Sigmoid colon (tissue), 7 donors: ENCODE data around the gene ANKRD53. TPM values are rescaled to one million over a fixed set of nuclear protein-coding genes. Genes with fewer than 3 reads are reported as not detected.
A peak's percentile ranks its signal among the peaks of the same experiment; 100 is the strongest.

Source experiments
- DNase-seq: peaks from one replicate; pipeline ENCODE4 v3.0.0-alpha.2; 2019
- H3K27ac ChIP-seq, 4 donors: fragments of 200-600 bp; sonication (generic); one replicate each; pipeline ENCODE4 v1.5.1; 2016 to 2019; ENCODE audit warnings: mild to moderate bottlenecking in 1 of 4
- H3K27me3 ChIP-seq, 3 donors: fragments of 200-600 bp; sonication (generic); one replicate each; pipeline ENCODE4 v1.5.1; 2019; ENCODE audit warnings: mild to moderate bottlenecking in 1 of 3
- H3K36me3 ChIP-seq, 4 donors: fragments of 200-600 bp; sonication (generic); one replicate each; pipeline ENCODE4 v1.5.1; 2016 to 2019
- H3K4me1 ChIP-seq, 4 donors: fragments of 200-600 bp; sonication (generic); one replicate each; pipeline ENCODE4 v1.5.1; 2017 to 2019
- H3K4me3 ChIP-seq, 4 donors: fragments of 200-600 bp; sonication (generic); one replicate each; pipeline ENCODE4 v1.5.1; 2017 to 2019; ENCODE audit warnings: mild to moderate bottlenecking in 2 of 4, moderate library complexity in 1 of 4
- H3K9me3 ChIP-seq, 4 donors: fragments of 200-600 bp in 3 of 4; sonication (generic) in 3 of 4; one replicate each; pipeline versions ENCODE4 v1.5.1 to v1.6.1; 2013 to 2019
- CTCF ChIP-seq, 4 experiments: fragments of 450-650 bp in 3 of 4; fragments of 200-600 bp in 1 of 4; IDR thresholded peaks; one replicate each; pipeline ENCODE4 v1.5.1; 2016 to 2019; ENCODE audit warnings: antibody characterized with exemption in 4 of 4, mild to moderate bottlenecking in 3 of 4, moderate library complexity in 2 of 4
- EP300 ChIP-seq, 4 donors: sonication (generic); formaldehyde crosslinking; IDR thresholded peaks; one replicate each; pipeline ENCODE4 v1.6.1; 2017; ENCODE audit warnings: antibody characterized with exemption in 4 of 4
- POLR2A ChIP-seq, 2 donors: fragments of 450-650 bp; IDR thresholded peaks; one replicate each; pipeline ENCODE4 v1.6.1; 2016; ENCODE audit warnings: antibody characterized with exemption in 2 of 2, mild to moderate bottlenecking in 2 of 2, moderate library complexity in 2 of 2
- POLR2AphosphoS5 ChIP-seq, 4 donors: sonication (generic); formaldehyde crosslinking; IDR thresholded peaks; one replicate each; pipeline ENCODE4 v1.6.1; 2017; ENCODE audit warnings: antibody characterized with exemption in 4 of 4
- WGBS, 2 donors: extraction: QIAGEN DNeasy Blood & Tissue Kit; methylation state at CpG; one replicate each; pipeline ENCODE4 v1.1.7; 2013; 5-methylcytosine and 5-hydroxymethylcytosine counted together
- intact Hi-C: fragments of 100-400 bp; cut with DNase I; formaldehyde crosslinking; loops from one replicate; pipeline ENCODE4 v1.15.1; 2023
- polyA plus RNA-seq, 3 donors: library from polyadenylated mRNA; stranded (reverse); fragments of 200-250 nt; gene quantifications; one replicate each; pipeline ENCODE4 v1.2.3, GENCODE V29; 2013
- total RNA-seq, 4 donors: library from RNA; depleted of rRNA; stranded (reverse); fragments of >200 nt; gene quantifications; one replicate each; pipeline ENCODE4 v1.1.0, GENCODE V29; 2016
- donor health status: healthy with polysubstance abuse.
- donor health status: Bipolar disorder and iron deficiency.
- donor health status: healthy.

ANKRD53 gene
- total RNA-seq (1 to 10 TPM in 2 of 4 donors, under 1 TPM in 2; 0.49 to 1.9 (median 0.87) TPM), polyA plus RNA-seq (1 to 10 TPM in 2 of 3 donors, not detected in 1; 1.0 to 1.2 TPM)

- no peaks in the 10 kb centered on the region for H3K9me3 ChIP-seq
- H3K36me3 ChIP-seq, result no peaks in the 10 kb centered on the region
- H3K27me3 ChIP-seq, result no peaks in the 10 kb centered on the region
- peaks cover 0 to 25% (median 22%) of the 10 kb centered on the region in 4 donors for H3K4me1 ChIP-seq
- intact Hi-C loops, result loop anchor here (2.0 to 5.0 kb wide), 3 partner anchors 14 to 154 kb away; partner anchors contain the start of genes MCEE, MPHOSPH10 and NAGK
- TF ChIP-seq EP300 (IDR thresholded peaks at IDR 0.05) (no peak), POLR2A (IDR thresholded peaks at IDR 0.05) (no peak), CTCF (IDR thresholded peaks at IDR 0.05) (no peak), POLR2AphosphoS5 (IDR thresholded peaks at IDR 0.05) (peak in 1 of 4 donors; percentile 26)
- H3K27ac ChIP-seq, result peak within 1 kb of the TSS; percentile 83 to 94 (median 88)
- DNase-seq, result peak; percentile 80
- H3K4me3 ChIP-seq, result peak within 1 kb of the TSS; percentile 53 to 69 (median 62)
- 8 to 12% methylated on average over 67 of the region's 67 CpGs for WGBS, 2 donors
These were observed at the start of gene ANKRD53 for GRCh38 chr2:70978341-70979179. Gene ANKRD53 (plus strand): TSS chr2:70978630. CDS start chr2:70978646, 16 bp downstream.

GRCh38 chr2:70930371-70931329 lies 47.8 kb upstream of the ANKRD53 start:
- no peaks in the 10 kb centered on the region for H3K4me1 ChIP-seq
- 85 to 87% methylated on average over 4 of the region's 4 CpGs for WGBS, 2 donors
- peaks cover 0 to 20% (median 0%) of the 10 kb centered on the region in 3 donors for H3K27me3 ChIP-seq
- no peak overlapping the region for H3K4me3 ChIP-seq
- H3K9me3 ChIP-seq, result no peaks in the 10 kb centered on the region
- no peak for DNase-seq
- no peak overlapping the region for H3K27ac ChIP-seq
- intact Hi-C loops, result no loop called here
- TF ChIP-seq EP300 (IDR thresholded peaks at IDR 0.05), result no peak
- H3K36me3 ChIP-seq, result no peaks in the 10 kb centered on the region

- no peak overlapping the region for H3K4me3 ChIP-seq
- no peak overlapping the region for H3K27ac ChIP-seq
- no peak for DNase-seq
- intact Hi-C loops, result no loop called here
- H3K27me3 ChIP-seq, result peaks cover 0 to 26% (median 0%) of the 10 kb centered on the region in 3 donors
- TF ChIP-seq POLR2A (IDR thresholded peaks at IDR 0.05), result no peak
- no peak for TF ChIP-seq POLR2AphosphoS5 (IDR thresholded peaks at IDR 0.05)
- TF ChIP-seq CTCF (IDR thresholded peaks at IDR 0.05), result no peak
- TF ChIP-seq EP300 (IDR thresholded peaks at IDR 0.05), result no peak
- WGBS, 2 donors, result 73 to 82% methylated on average over 9 of the region's 9 CpGs
- H3K9me3 ChIP-seq, result no peaks in the 10 kb centered on the region
- H3K4me1 ChIP-seq, result no peaks in the 10 kb centered on the region
- H3K36me3 ChIP-seq, result no peaks in the 10 kb centered on the region
These were observed 46.9 kb upstream of the ANKRD53 start for GRCh38 chr2:70931376-70932000.

- 94% methylated on average over 21 of the region's 21 CpGs for WGBS, 2 donors
- Histone ChIP-seq H3K27ac (no peak overlapping the region), H3K4me1 (no peaks in the 10 kb centered on the region), H3K36me3 (no peaks in the 10 kb centered on the region), H3K9me3 (no peaks in the 10 kb centered on the region), H3K27me3 (peaks cover 0 to 26% (median 0%) of the 10 kb centered on the region in 3 donors), H3K4me3 (no peak overlapping the region)
- intact Hi-C loops, result no loop called here
- no peak for DNase-seq
- TF ChIP-seq POLR2AphosphoS5 (IDR thresholded peaks at IDR 0.05), result no peak
- TF ChIP-seq EP300 (IDR thresholded peaks at IDR 0.05), result no peak
- TF ChIP-seq POLR2A (IDR thresholded peaks at IDR 0.05), result no peak
- TF ChIP-seq CTCF (IDR thresholded peaks at IDR 0.05), result no peak
These were observed 45.7 kb upstream of the ANKRD53 start for GRCh38 chr2:70932631-70933230.
